Endothelial cell of umbilical vein (primary cell): Measurements from ENCODE around the gene XRCC6. TPM values are rescaled to one million over a fixed set of nuclear protein-coding genes. Genes with fewer than 3 reads are reported as not detected.

Source experiments
- BruUV-seq: library from RNA; stranded (reverse); fragments of 400-500 nt; replicated peaks from 2 replicates; lab custom pipeline; 2021; lab: Mats Ljungman, UMichigan
- CTCF ChIA-PET: fragments of 300-600, 350-600 bp; sonication (Branson Sonifier 250); formaldehyde crosslinking; loops from one replicate; lab custom pipeline; 2021; ENCODE audit warnings: antibody characterized with exemption, inconsistent platforms; lab: Charles Lee
- POLR2A ChIA-PET: fragments of 300-600, 350-600 bp; sonication (Branson Sonifier 250); formaldehyde crosslinking; loops from one replicate; lab custom pipeline; 2021; ENCODE audit warnings: antibody characterized with exemption, inconsistent platforms; lab: Charles Lee
- DNase-seq: peaks from one replicate; pipeline ENCODE4 v3.0.0-alpha.2; 2011; ENCODE audit warnings: low read depth, low spot score
- FAIRE-seq: peaks from 2 replicates; lab custom pipeline; 2011; peaks lifted over from hg19 to GRCh38; lab: Jason Lieb, UNC
- H2AFZ ChIP-seq: 2 replicates; pipeline ENCODE4 v1.6.0; 2012; ENCODE audit warnings: low read depth, low read length, control low read depth, inconsistent platforms
- H3K27ac ChIP-seq: 2 replicates; pipeline ENCODE4 v1.5.1; 2011; ENCODE audit warnings: low read depth, mild to moderate bottlenecking, control low read depth, low read length, moderate library complexity; ENCODE audit not compliant: insufficient read depth
- H3K27me3 ChIP-seq, 2 experiments: 2 replicates each; pipeline versions ENCODE4 v1.6.0 to v1.6.1; 2011; ENCODE audit warnings: low read length in 2 of 2, mixed read lengths in 1 of 2; ENCODE audit not compliant: control insufficient read depth in 2 of 2, insufficient read depth in 2 of 2
- H3K36me3 ChIP-seq, 2 experiments: 2 replicates in 1 of 2; 3 replicates in 1 of 2; pipeline ENCODE4 v1.5.1; 2011; ENCODE audit warnings: low read length in 2 of 2, mild to moderate bottlenecking in 1 of 2, moderate library complexity in 1 of 2; ENCODE audit not compliant: control insufficient read depth in 2 of 2, insufficient read depth in 2 of 2; ENCODE audit errors: extremely low read depth in 1 of 2
- H3K4me1 ChIP-seq: 3 replicates; pipeline ENCODE4 v1.5.1; 2011; ENCODE audit warnings: mild to moderate bottlenecking, low read length; ENCODE audit not compliant: control insufficient read depth, insufficient read depth; ENCODE audit errors: extremely low read depth
- H3K4me2 ChIP-seq: 2 replicates; pipeline ENCODE4 v1.6.1; 2011; ENCODE audit warnings: low read length, control low read depth, mixed read lengths; ENCODE audit not compliant: insufficient read depth
- H3K4me3 ChIP-seq, 3 experiments: fragments of 200-600 bp in 1 of 3; sonication (generic), shearing (Covaris generic) in 1 of 3; replicated peaks in 1 of 3; 2 replicates each; pipeline ENCODE4 v1.5.1; 2011 to 2016; ENCODE audit warnings: control low read depth in 3 of 3, low read length in 3 of 3, mild to moderate bottlenecking in 2 of 3, inconsistent platforms in 1 of 3, low read depth in 1 of 3, moderate library complexity in 1 of 3; ENCODE audit not compliant: insufficient read depth in 1 of 3
- H3K79me2 ChIP-seq: 2 replicates; pipeline ENCODE4 v1.6.0; 2012; ENCODE audit warnings: low read length, inconsistent platforms; ENCODE audit not compliant: control insufficient read depth, insufficient read depth
- H3K9ac ChIP-seq: replicated peaks from 2 replicates; pipeline ENCODE3; 2011; ENCODE audit warnings: low read length, control low read depth; ENCODE audit not compliant: insufficient read depth; ENCODE audit errors: extremely low read depth
- H3K9me1 ChIP-seq: replicated peaks from 3 replicates; pipeline ENCODE4 v1.6.0; 2011; ENCODE audit warnings: mild to moderate bottlenecking, low read length; ENCODE audit not compliant: control insufficient read depth, insufficient read depth; ENCODE audit errors: extremely low read depth
- H3K9me3 ChIP-seq: replicated peaks from 2 replicates; pipeline ENCODE4 v1.5.1; 2012; ENCODE audit warnings: low read length, inconsistent platforms; ENCODE audit not compliant: control insufficient read depth, insufficient read depth
- H4K20me1 ChIP-seq: replicated peaks from 2 replicates; pipeline ENCODE3; 2011; ENCODE audit warnings: mild to moderate bottlenecking, low read length; ENCODE audit not compliant: control insufficient read depth, insufficient read depth; ENCODE audit errors: extremely low read depth
- CTCF ChIP-seq, 2 donors: IDR thresholded peaks; 1 replicate in 1 of 2; 2 replicates in 1 of 2; pipeline ENCODE4 v1.5.1; 2011; ENCODE audit warnings: low read length in 2 of 2, mild to moderate bottlenecking in 2 of 2, moderate library complexity in 2 of 2, control low read depth in 1 of 2, inconsistent platforms in 1 of 2, low read depth in 1 of 2; ENCODE audit not compliant: insufficient read depth in 1 of 2; ENCODE audit errors: extremely low read depth in 1 of 2
- EZH2 ChIP-seq: IDR thresholded peaks from 2 replicates; pipeline ENCODE4 v1.6.1; 2012; ENCODE audit warnings: borderline replicate concordance, low read depth, mild to moderate bottlenecking, moderate library complexity, low read length, inconsistent platforms; ENCODE audit not compliant: severe bottlenecking
- FOS ChIP-seq: IDR thresholded peaks from 2 replicates; pipeline ENCODE4 v1.6.1; 2011; ENCODE audit warnings: mild to moderate bottlenecking, low read length, moderate library complexity, borderline replicate concordance; ENCODE audit not compliant: insufficient read depth
- GATA2 ChIP-seq: IDR thresholded peaks from 2 replicates; pipeline ENCODE4 v1.7.0; 2011; ENCODE audit warnings: low read depth, mild to moderate bottlenecking, moderate library complexity, mixed read lengths, low read length; ENCODE audit not compliant: insufficient read length, insufficient read depth
- JUN ChIP-seq: IDR thresholded peaks from 2 replicates; pipeline ENCODE4 v1.6.1; 2011; ENCODE audit warnings: borderline replicate concordance, low read depth; ENCODE audit not compliant: insufficient read length, insufficient read depth
- MAX ChIP-seq: IDR thresholded peaks from 2 replicates; pipeline ENCODE4 v1.6.1; 2011; ENCODE audit not compliant: insufficient read depth, insufficient read length
- MYC ChIP-seq: IDR thresholded peaks from one replicate; pipeline ENCODE4 v1.6.1; 2011; ENCODE audit warnings: mild to moderate bottlenecking, low read depth, low read length
- POLR2A ChIP-seq: IDR thresholded peaks from 2 replicates; pipeline ENCODE4 v1.6.1; 2012; ENCODE audit warnings: low read depth, mild to moderate bottlenecking, control low read depth, low read length
- POLR2AphosphoS5 ChIP-seq: IDR thresholded peaks from 2 replicates; pipeline ENCODE4 v1.6.1; 2012; ENCODE audit warnings: low read depth, mild to moderate bottlenecking, control low read depth, low read length, moderate library complexity; ENCODE audit not compliant: insufficient read depth
- dilution Hi-C: fragments of 300-500 bp; cut with MboI; formaldehyde crosslinking; loops from one replicate; pipeline ENCODE4 v1.15.0; 2019; ENCODE audit warnings: low sequenced_read_pairs; ENCODE audit not compliant: extremely low pct_ligation_motif_present
- intact Hi-C: fragments of 100-400 bp; cut with micrococcal nuclease; formaldehyde crosslinking; loops from one replicate; pipeline ENCODE4 v1.10.0; 2022
- polyA plus RNA-seq, 4 experiments: library from polyadenylated mRNA; depleted of rRNA in 3 of 4; stranded (reverse) in 3 of 4; unstranded in 1 of 4; fragments of >200 nt; gene quantifications; 2 replicates each; pipeline versions ENCODE4 v1.2.1 to v1.2.3, GENCODE V29; 2011 to 2012; ENCODE audit warnings: missing spikeins in 1 of 4
- total RNA-seq: library from RNA; stranded (reverse); gene quantifications from 2 replicates; pipeline ENCODE4 v1.2.3, GENCODE V29; 2021

The XRCC6 gene
- total and polyA plus RNA-seq, 2 donors (not counting 3 experiments of a cell fraction or from before 2014, with no cell fraction given), result 117 to 309 TPM

GRCh38 chr22:41687901-41688364 is 66.8 kb downstream of the XRCC6 start:
- Histone ChIP-seq H3K9ac (peak overlapping the region; percentile 87), H3K4me1 (peaks cover 9% of the 10 kb centered on the region), H3K36me3 (no peaks in the 10 kb centered on the region), H3K4me3 (peak overlapping the region; percentile 59 to 76 (median 67)), H3K27ac (peak overlapping the region; percentile 92), H3K9me3 (no peaks in the 10 kb centered on the region), H4K20me1 (no peaks in the 10 kb centered on the region), H3K27me3 (no peaks in the 10 kb centered on the region), H3K4me2 (peak overlapping the region; percentile 83), H3K79me2 (peaks cover 52% of the 10 kb centered on the region), H2AFZ (peak overlapping the region; percentile 49), H3K9me1 (no peaks in the 10 kb centered on the region)
- CTCF ChIA-PET, result interaction anchor here (0.9 to 3.2 kb wide), 4 partner anchors 10 to 253 kb away, joined by 3 to 31 read pairs (median 18); partner anchors contain the start of gene SREBF2
- intact Hi-C loops (loop anchor here (1.0 kb wide), 1 partner anchor 22 kb away; no protein-coding TSS in a partner anchor), dilution Hi-C loops (no loop called here)
- FAIRE-seq (peak; percentile 80), DNase-seq (peak; percentile 52)
- POLR2A ChIA-PET, result interaction anchor here (1.5 kb wide), 1 partner anchor 21 kb away, joined by 4 read pairs; no protein-coding TSS in a partner anchor
- TF ChIP-seq FOS (no peak), MAX (peak; percentile 62)
- no TSS peak for BruUV-seq

GRCh38 chr22:41688365-41689211 is 67.5 kb downstream of the XRCC6 start, which contains the start of gene SNU13:
Gene SNU13, minus strand, starts transcription at chr22:41688867. Its CDS starts 71 bp downstream, at chr22:41688796.
- peak within 1 kb of the TSS; percentile 87 for H3K9ac ChIP-seq
- H3K9me3 ChIP-seq, result no peaks in the 10 kb centered on the region
- H3K36me3 ChIP-seq, result no peaks in the 10 kb centered on the region
- H3K79me2 ChIP-seq, result peaks cover 46% of the 10 kb centered on the region
- CTCF ChIA-PET, result interaction anchor here (1.2 to 3.2 kb wide), 4 partner anchors 9 to 258 kb away, joined by 3 to 31 read pairs (median 18); partner anchors contain the start of gene CENPM
- no peaks in the 10 kb centered on the region for H4K20me1 ChIP-seq
- H3K4me3 ChIP-seq, result peak within 1 kb of the TSS; percentile 59 to 76 (median 67)
- H2AFZ ChIP-seq, result peak within 1 kb of the TSS; percentile 82
- FAIRE-seq (peak; percentile 97), DNase-seq (peak; percentile 95)
- TF ChIP-seq MAX (peak; percentile 68), POLR2A (peak; percentile 89), JUN (peak; percentile 37), POLR2AphosphoS5 (peak; percentile 70), CTCF (IDR thresholded peaks at IDR 0.05; ENCODE audit: extremely low read depth in 1 of 2, insufficient read depth in 1 of 2, low read depth in 1 of 2, low read length in 2 of 2) (no peak), FOS (peak; percentile 32), GATA2 (no peak), MYC (peak; percentile 72), EZH2 (no peak)
- POLR2A ChIA-PET, result interaction anchor here (0.9 to 1.5 kb wide), 3 partner anchors 9 to 25 kb away, joined by 3 to 4 read pairs (median 3); no protein-coding TSS in a partner anchor
- intact Hi-C loops (loop anchor here (1.0 kb wide), 1 partner anchor 22 kb away; no protein-coding TSS in a partner anchor), dilution Hi-C loops (no loop called here)
- BruUV-seq, result TSS peak; percentile 59
- H3K4me1 ChIP-seq, result peaks cover 9% of the 10 kb centered on the region
- H3K9me1 ChIP-seq, result no peaks in the 10 kb centered on the region
- peak within 1 kb of the TSS; percentile 92 for H3K27ac ChIP-seq
- H3K27me3 ChIP-seq, result no peaks in the 10 kb centered on the region
- H3K4me2 ChIP-seq, result peak within 1 kb of the TSS; percentile 83
